ENCODE measurements around the gene PLEKHA7.

The PLEKHA7 gene

DNA sequence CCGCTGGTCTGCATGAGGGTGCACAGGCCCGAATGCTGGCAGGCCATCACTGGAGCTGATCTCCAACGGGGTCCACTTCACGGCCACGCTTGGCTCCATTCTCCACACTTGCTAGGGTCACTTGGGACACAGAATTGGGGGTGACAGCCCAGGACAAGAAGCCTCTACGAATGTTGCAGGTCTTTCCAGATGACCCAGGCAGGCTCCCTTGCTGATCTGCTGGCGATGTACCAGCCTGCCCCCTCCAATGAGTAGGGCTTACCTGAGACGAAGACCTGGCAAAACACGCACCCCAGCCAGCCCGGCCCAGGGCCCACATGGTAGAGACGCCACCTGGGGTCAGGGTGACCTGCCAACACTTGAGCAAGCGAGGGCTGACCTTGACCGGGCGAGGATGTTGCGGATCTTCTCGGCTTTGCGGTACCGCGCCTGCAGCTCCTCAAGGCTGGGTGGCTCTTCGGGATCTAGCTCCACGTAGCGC, 230.9 kb downstream of the PLEKHA7 start:
- H3K4me3 ChIP-seq (replicated peaks; ENCODE audit: low read depth, low read length), result no peak overlapping the region
- H3K27me3 ChIP-seq (replicated peaks; ENCODE audit: control insufficient read depth, insufficient read depth, low read length), result no peaks in the 10 kb centered on the region
- H3K36me3 ChIP-seq (ENCODE audit: control insufficient read depth, insufficient read depth, low read length), result no peaks in the 10 kb centered on the region
- DNase-seq (ENCODE audit: extremely low read depth, insufficient read length), result no peak
- TF ChIP-seq, protein P1, sequence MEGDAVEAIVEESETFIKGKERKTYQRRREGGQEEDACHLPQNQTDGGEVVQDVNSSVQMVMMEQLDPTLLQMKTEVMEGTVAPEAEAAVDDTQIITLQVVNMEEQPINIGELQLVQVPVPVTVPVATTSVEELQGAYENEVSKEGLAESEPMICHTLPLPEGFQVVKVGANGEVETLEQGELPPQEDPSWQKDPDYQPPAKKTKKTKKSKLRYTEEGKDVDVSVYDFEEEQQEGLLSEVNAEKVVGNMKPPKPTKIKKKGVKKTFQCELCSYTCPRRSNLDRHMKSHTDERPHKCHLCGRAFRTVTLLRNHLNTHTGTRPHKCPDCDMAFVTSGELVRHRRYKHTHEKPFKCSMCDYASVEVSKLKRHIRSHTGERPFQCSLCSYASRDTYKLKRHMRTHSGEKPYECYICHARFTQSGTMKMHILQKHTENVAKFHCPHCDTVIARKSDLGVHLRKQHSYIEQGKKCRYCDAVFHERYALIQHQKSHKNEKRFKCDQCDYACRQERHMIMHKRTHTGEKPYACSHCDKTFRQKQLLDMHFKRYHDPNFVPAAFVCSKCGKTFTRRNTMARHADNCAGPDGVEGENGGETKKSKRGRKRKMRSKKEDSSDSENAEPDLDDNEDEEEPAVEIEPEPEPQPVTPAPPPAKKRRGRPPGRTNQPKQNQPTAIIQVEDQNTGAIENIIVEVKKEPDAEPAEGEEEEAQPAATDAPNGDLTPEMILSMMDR (IDR thresholded peaks at IDR 0.05; ENCODE audit: insufficient read depth, low read length, poor library complexity, severe bottlenecking), result no peak

DNA sequence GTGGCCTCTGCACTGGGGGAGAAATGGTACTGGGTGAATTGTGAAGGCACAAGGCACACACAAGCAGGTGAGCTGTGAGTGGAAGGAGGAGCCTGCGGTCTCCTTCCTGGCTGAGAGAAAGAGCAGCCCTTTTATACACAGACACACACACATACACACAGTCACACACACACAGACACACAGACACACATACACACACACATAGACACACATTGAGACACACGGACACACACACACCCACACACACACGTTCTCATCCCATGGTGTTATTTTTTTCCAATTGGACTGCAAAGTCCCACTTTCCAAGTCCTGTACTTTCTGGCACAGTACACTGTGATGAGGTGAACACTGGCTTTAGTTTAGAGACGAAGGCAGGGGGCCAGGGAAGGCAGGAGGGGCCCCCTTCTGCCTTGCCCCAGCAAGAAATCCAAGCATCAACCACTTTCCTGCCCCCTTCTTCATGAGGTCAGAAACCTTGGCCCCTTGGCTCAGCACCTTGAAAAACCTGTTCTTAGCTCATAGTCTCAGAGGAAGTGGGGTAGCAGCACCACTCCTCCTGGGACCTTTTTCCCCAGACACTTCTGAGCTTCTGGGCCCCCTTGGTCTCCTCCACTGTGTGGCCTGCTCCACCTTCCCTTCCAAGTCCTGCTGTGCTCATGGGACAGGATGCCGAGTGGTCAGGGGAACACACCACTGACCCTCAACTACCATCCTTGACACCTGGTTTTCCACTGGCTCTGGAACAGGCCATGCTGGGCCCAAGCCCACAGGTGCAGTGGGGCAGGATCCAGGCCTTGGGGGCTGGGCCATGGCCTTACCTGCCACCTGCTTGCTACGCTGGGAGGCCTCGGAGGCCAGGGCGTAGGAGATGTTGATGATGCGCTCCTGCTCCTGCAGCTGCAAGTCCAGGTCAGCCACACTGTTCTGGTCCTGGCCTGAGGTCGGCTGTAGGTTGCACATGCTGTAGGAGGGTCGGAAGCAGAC, 232.0 kb downstream of the PLEKHA7 start:
- TF ChIP-seq, protein P1 (IDR thresholded peaks at IDR 0.05; ENCODE audit: insufficient read depth, low read length, poor library complexity, severe bottlenecking), result no peak
- DNase-seq (ENCODE audit: extremely low read depth, insufficient read length), result no peak
- no peaks in the 10 kb centered on the region for H3K36me3 ChIP-seq (ENCODE audit: control insufficient read depth, insufficient read depth, low read length)
- H3K27me3 ChIP-seq (replicated peaks; ENCODE audit: control insufficient read depth, insufficient read depth, low read length), result no peaks in the 10 kb centered on the region
- no peak overlapping the region for H3K4me3 ChIP-seq (replicated peaks; ENCODE audit: low read depth, low read length)

DNA sequence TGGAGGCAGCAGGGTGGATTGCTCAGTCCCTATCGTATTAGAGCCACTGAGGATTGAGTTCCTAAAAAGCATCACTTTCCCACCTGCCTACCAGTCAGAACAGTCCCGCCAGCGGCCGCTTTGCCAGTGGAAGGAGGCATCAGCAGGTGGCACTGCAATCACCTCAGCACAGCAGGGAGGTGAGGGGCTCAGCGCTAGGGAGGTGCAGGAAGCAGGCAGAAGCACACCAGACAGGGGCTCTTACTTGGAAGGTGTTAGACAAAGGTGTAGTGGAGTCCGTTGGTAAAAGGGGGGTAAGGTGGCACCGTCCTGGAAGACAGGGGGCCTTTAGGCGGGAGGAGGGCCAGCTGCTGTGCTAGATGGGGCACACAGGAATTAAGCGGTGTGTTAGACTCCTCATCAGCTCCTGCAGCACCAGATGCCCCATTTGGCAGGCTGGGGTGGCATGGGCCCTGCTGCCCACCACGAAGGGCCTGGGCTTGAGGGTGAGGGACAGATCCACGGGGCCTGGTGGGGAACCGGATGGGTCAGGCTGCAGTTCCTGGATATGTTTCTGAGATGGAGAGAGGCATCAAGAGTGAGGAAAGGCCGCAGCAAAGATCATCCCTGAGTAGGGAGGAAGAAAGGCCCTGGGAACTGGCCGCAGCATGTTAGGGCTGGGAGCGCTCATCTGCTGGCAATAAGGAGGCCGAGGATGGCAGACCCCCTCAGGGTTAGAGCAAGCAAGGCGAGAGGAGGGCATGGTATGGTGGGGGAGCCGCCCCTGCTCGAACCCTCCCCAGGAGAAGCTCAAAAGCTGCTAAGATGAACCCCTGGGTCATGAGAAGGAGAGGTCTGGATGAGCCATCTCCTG, 233.3 kb downstream of the PLEKHA7 start:
- no peaks in the 10 kb centered on the region for H3K36me3 ChIP-seq (ENCODE audit: control insufficient read depth, insufficient read depth, low read length)
- DNase-seq (ENCODE audit: extremely low read depth, insufficient read length), result no peak

DNA sequence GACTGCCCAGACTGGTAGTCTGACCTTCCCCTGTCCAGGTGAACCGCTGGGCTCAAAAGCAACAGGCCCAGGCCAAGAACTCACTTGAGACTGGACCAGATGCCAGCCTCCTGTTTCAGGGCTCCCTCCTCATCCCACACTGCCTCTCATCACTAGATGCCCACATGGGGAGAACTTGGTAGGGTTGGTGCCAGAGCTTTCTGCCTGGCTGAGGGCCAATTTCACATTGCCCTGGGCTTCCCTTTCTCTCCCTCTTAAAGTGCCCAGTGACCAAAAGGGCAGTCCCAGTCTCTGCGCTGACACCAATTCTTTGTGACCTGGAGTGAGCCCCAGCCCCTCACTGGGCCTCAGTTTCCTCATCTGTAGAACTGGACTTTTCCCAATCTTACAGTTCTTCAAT, 234.1 kb downstream of the PLEKHA7 start:
- DNase-seq (ENCODE audit: extremely low read depth, insufficient read length), result no peak
- TF ChIP-seq, protein P1 (IDR thresholded peaks at IDR 0.05; ENCODE audit: insufficient read depth, low read length, poor library complexity, severe bottlenecking), result no peak
- H3K4me3 ChIP-seq (replicated peaks; ENCODE audit: low read depth, low read length), result no peak overlapping the region

More for the DNA sequence above, 233.3 kb downstream of the PLEKHA7 start:
- H3K27me3 ChIP-seq (replicated peaks; ENCODE audit: control insufficient read depth, insufficient read depth, low read length), result no peaks in the 10 kb centered on the region
- no peak overlapping the region for H3K4me3 ChIP-seq (replicated peaks; ENCODE audit: low read depth, low read length)
- TF ChIP-seq, protein P1 (IDR thresholded peaks at IDR 0.05; ENCODE audit: insufficient read depth, low read length, poor library complexity, severe bottlenecking), result no peak

DNA sequence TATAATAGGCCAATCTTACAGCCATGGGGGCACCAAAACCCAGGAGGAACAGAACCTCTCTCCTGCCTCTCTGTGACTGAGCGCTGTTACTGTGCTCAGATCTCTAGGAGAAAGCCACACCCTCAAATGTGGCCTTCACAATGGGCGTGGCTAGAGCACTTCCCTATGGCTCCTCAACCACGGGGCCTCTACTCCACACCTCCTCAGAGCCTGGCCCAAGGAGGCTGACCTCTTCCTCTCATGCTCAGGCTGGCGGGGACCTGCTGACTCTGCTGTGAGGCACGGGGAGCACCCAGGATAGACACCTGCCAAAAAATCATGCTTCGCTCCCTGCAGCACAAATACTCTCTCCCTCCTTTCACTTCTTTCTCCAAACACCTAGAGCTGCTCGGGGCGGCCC, 234.8 kb downstream of the PLEKHA7 start:
- TF ChIP-seq, protein P1 (IDR thresholded peaks at IDR 0.05; ENCODE audit: insufficient read depth, low read length, poor library complexity, severe bottlenecking), result no peak
- no peaks in the 10 kb centered on the region for H3K27me3 ChIP-seq (replicated peaks; ENCODE audit: control insufficient read depth, insufficient read depth, low read length)
- DNase-seq (ENCODE audit: extremely low read depth, insufficient read length), result no peak
- H3K36me3 ChIP-seq (ENCODE audit: control insufficient read depth, insufficient read depth, low read length), result no peaks in the 10 kb centered on the region
- no peak overlapping the region for H3K4me3 ChIP-seq (replicated peaks; ENCODE audit: low read depth, low read length)

More for the DNA sequence above, 234.1 kb downstream of the PLEKHA7 start:
- no peaks in the 10 kb centered on the region for H3K36me3 ChIP-seq (ENCODE audit: control insufficient read depth, insufficient read depth, low read length)
- H3K27me3 ChIP-seq (replicated peaks; ENCODE audit: control insufficient read depth, insufficient read depth, low read length), result no peaks in the 10 kb centered on the region

Data from GM06990 (cell line).